ENCODE results near the gene MEA1.

MEA1 gene

DNA sequence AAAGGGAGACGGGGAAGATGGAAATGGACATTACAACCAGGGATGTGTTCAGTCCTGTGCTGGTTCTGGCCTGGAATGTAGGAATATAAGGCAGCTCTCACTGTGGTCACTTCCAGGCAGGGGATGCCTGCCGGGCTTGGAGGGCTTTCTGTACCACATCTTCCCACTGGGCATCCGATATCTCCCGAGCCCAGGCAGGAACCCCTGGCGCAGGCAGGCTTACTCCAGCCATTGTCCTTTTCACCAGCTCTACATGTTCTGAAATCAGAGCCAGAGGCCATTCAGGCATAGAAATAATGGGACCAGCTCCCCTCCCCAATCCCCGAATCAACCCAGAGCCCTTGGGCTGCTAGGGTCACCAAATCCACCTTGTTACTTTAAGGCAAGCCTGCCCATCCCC is 1.4 kb downstream of the MEA1 start:
- no peaks in the 10 kb centered on the region for H3K27me3 ChIP-seq (ENCODE audit: insufficient read depth, low read length, poor library complexity, severe bottlenecking)
- H3K9me3 ChIP-seq (ENCODE audit: insufficient read depth, low read depth, low read length): no peaks in the 10 kb centered on the region
- no peaks in the 10 kb centered on the region for H4K20me1 ChIP-seq (ENCODE audit: insufficient read depth, low read length, poor library complexity, severe bottlenecking)
- peak overlapping the region; percentile 91 for H3K9ac ChIP-seq (ENCODE audit: low read depth, low read length, poor library complexity, severe bottlenecking)
- H3K79me2 ChIP-seq (ENCODE audit: insufficient read depth, low read length): peaks cover 51% of the 10 kb centered on the region
- H3K9me2 ChIP-seq (replicated peaks; ENCODE audit: low read depth, low read length): no peaks in the 10 kb centered on the region
- H3K4me2 ChIP-seq (ENCODE audit: low read depth, low read length, poor library complexity, severe bottlenecking): peak overlapping the region; percentile 97
- H3K4me1 ChIP-seq (ENCODE audit: insufficient read depth, low read length, poor library complexity, severe bottlenecking): peaks cover 36% of the 10 kb centered on the region
- H3K4me3 ChIP-seq (ENCODE audit: low read length, poor library complexity, severe bottlenecking): peak overlapping the region; percentile 82
- H3F3A ChIP-seq (ENCODE audit: low read depth): no peaks in the 10 kb centered on the region
- no peak overlapping the region for H2AFZ ChIP-seq (ENCODE audit: low read length)
- no peak for TF ChIP-seq EZH2phosphoT487 (IDR thresholded peaks at IDR 0.05; ENCODE audit: borderline replicate concordance)
- TF ChIP-seq, protein P1, sequence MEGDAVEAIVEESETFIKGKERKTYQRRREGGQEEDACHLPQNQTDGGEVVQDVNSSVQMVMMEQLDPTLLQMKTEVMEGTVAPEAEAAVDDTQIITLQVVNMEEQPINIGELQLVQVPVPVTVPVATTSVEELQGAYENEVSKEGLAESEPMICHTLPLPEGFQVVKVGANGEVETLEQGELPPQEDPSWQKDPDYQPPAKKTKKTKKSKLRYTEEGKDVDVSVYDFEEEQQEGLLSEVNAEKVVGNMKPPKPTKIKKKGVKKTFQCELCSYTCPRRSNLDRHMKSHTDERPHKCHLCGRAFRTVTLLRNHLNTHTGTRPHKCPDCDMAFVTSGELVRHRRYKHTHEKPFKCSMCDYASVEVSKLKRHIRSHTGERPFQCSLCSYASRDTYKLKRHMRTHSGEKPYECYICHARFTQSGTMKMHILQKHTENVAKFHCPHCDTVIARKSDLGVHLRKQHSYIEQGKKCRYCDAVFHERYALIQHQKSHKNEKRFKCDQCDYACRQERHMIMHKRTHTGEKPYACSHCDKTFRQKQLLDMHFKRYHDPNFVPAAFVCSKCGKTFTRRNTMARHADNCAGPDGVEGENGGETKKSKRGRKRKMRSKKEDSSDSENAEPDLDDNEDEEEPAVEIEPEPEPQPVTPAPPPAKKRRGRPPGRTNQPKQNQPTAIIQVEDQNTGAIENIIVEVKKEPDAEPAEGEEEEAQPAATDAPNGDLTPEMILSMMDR (conservative IDR thresholded peaks at IDR 0.05; ENCODE audit: low read length): no peak
- H3K36me3 ChIP-seq (ENCODE audit: insufficient read depth, low read length): peaks cover 49% of the 10 kb centered on the region; the same call in 1 of the 2 replicates

DNA sequence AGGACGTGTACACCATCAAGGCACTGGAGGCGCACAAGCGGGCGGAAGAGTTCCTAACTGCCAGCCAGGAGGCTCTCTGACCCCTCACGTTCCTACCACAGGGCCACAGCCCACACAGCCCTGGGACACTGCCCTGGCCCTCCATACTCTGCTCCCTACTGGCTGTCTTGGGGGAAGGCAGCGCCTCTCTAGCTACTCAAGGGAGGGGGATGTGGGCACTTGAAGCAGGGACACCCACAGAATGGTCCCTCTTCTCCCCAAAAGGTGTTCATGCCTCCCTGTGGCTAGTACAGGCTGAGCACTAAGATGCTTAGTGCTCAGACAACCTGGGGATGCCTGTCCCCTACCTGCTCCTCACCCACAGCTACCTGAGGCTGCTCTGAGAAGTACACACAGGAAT is 2.5 kb downstream of the MEA1 start:
- Histone ChIP-seq H3K9me3 (ENCODE audit: insufficient read depth, low read depth, low read length) (no peaks in the 10 kb centered on the region), H3K4me1 (ENCODE audit: insufficient read depth, low read length, poor library complexity, severe bottlenecking) (peaks cover 28% of the 10 kb centered on the region), H3K4me2 (ENCODE audit: low read depth, low read length, poor library complexity, severe bottlenecking) (peak overlapping the region; percentile 97), H3K79me2 (ENCODE audit: insufficient read depth, low read length) (peaks cover 39% of the 10 kb centered on the region), H3K27me3 (ENCODE audit: insufficient read depth, low read length, poor library complexity, severe bottlenecking) (no peaks in the 10 kb centered on the region), H3K36me3 (ENCODE audit: insufficient read depth, low read length) (peaks cover 59% of the 10 kb centered on the region; the same call in 1 of the 2 replicates), H3F3A (ENCODE audit: low read depth) (no peaks in the 10 kb centered on the region), H4K20me1 (ENCODE audit: insufficient read depth, low read length, poor library complexity, severe bottlenecking) (no peaks in the 10 kb centered on the region), H3K9ac (ENCODE audit: low read depth, low read length, poor library complexity, severe bottlenecking) (peak overlapping the region; percentile 91), H3K4me3 (ENCODE audit: low read length, poor library complexity, severe bottlenecking) (no peak overlapping the region), H2AFZ (ENCODE audit: low read length) (no peak overlapping the region), H3K9me2 (replicated peaks; ENCODE audit: low read depth, low read length) (no peaks in the 10 kb centered on the region)
- TF ChIP-seq, protein P1 (conservative IDR thresholded peaks at IDR 0.05; ENCODE audit: low read length): no peak; the same call in 1 of the 2 replicates
- no peak for TF ChIP-seq EZH2phosphoT487 (IDR thresholded peaks at IDR 0.05; ENCODE audit: borderline replicate concordance)

DNA sequence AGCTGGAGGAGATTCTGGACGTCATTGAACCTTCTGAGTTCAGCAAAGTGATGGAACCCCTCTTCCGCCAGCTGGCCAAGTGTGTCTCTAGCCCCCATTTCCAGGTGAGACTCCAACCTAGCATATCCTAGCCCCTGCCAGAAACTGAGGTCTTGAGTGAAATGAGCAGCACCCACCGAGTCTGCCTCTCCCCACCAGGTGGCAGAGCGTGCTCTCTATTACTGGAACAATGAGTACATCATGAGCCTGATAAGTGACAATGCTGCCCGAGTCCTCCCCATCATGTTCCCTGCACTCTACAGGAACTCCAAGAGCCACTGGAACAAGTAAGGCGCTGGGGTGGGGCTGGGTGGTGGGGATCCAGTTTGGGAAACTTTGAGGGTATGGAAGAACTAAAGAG is 4.6 kb downstream of the MEA1 start:
- Histone ChIP-seq H3K9me3 (ENCODE audit: insufficient read depth, low read depth, low read length) (no peaks in the 10 kb centered on the region), H3K79me2 (ENCODE audit: insufficient read depth, low read length) (peaks cover 20% of the 10 kb centered on the region), H3K36me3 (ENCODE audit: insufficient read depth, low read length) (peaks cover 63% of the 10 kb centered on the region; the same call in 1 of the 2 replicates), H3K4me3 (ENCODE audit: low read length, poor library complexity, severe bottlenecking) (no peak overlapping the region), H4K20me1 (ENCODE audit: insufficient read depth, low read length, poor library complexity, severe bottlenecking) (no peaks in the 10 kb centered on the region), H3K9ac (ENCODE audit: low read depth, low read length, poor library complexity, severe bottlenecking) (no peak overlapping the region), H3K4me1 (ENCODE audit: insufficient read depth, low read length, poor library complexity, severe bottlenecking) (peaks cover 14% of the 10 kb centered on the region), H3K4me2 (ENCODE audit: low read depth, low read length, poor library complexity, severe bottlenecking) (no peak overlapping the region), H3K27me3 (ENCODE audit: insufficient read depth, low read length, poor library complexity, severe bottlenecking) (no peaks in the 10 kb centered on the region), H3F3A (ENCODE audit: low read depth) (no peaks in the 10 kb centered on the region), H2AFZ (ENCODE audit: low read length) (no peak overlapping the region), H3K9me2 (replicated peaks; ENCODE audit: low read depth, low read length) (no peaks in the 10 kb centered on the region)
- TF ChIP-seq, protein P1 (conservative IDR thresholded peaks at IDR 0.05; ENCODE audit: low read length): peak; percentile 67
- no peak for TF ChIP-seq EZH2phosphoT487 (IDR thresholded peaks at IDR 0.05; ENCODE audit: borderline replicate concordance)
